GM19023 (cell line): ENCODE measurements around the gene EPHB6.

ENCODE experiments used
- ATAC-seq: cut with Tn5 transposase; IDR thresholded peaks from one replicate; pipeline ENCODE4 v1.9.1; 2021; ENCODE audit warnings: mild to moderate bottlenecking, moderate library complexity; ENCODE audit not compliant: unreplicated experiment

EPHB6 gene

DNA sequence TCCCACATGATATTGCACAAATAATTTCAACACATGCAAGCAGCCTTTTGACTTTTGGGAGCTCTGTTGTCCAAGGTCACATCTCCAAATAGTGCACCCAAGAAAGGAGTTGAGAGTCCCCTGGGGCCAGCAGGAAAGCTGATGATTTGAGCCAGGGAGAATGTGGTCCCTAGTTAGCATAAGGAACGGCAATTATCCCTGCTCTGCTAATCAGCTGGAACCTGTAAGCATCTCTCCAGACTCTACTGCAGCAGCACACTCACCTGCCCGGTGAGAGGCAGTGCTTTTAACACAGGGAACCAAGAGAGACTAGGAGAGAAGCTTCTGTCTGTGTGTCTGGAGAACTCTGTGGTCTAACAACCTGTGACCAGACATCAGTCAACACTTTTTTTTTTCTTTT, 61.6 kb downstream of the EPHB6 start:
- ATAC-seq = no peak

DNA sequence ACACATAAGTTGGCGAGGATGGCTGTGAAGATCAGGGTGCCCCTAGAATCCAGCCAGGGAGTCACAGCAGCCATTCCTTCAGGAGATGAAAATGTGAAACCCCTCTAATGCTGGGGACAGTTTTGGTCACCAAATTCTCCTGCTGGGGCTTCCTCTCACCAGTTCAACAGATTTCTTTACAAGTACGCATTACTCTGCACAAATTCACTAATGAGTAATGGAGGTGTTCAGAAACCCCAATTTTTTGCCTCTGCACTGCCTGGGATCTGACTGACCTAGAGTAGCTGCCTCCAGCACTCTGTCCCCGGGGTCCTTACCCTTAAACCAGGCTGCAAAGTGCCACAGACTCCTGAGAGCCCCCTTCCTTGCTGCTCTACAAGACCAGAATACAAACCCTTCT, 62.6 kb downstream of the EPHB6 start:
- ATAC-seq = no peak

DNA sequence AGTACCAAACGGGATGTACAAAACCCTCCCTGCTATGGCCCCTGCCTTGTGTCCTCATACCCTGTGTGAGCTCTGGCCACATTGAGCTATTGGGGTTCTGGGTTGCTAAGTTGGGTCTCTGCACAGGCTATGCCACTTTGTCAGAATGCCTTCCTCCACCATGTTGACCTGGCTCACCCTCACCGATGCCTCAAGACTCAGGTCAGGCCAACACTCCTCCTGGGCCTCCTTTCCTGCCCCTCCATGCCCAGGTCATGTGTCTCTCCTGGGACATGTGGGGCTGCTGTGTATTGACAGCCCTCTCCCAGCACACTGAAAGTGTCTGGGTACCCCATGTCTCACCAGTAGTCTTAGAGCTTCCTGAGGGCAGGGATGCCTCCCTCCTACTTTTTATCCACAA, 64.0 kb downstream of the EPHB6 start:
- no peak for ATAC-seq

DNA sequence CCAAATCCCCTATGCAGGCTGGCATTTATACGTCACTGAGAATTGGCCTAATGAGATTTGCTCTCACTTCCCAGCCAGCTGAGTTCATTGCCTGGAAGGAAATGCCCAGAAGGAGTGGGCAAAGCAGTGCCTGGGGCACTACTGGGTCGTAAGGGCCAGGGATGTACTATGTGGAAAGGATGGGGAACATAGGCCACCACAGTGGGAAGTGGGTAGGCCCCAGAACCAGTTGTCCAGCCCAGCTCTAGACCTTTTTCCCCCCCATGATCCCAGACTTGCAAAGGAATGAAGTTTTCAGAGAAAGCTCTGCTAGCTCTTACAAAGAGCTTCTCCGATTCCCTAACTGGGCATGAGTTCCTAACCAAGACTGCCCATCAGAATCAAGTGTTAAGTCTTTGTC, 64.8 kb downstream of the EPHB6 start:
- no peak for ATAC-seq
